SK-N-SH (cell line): ENCODE data around the gene MMS19. TPM values are rescaled to one million over a fixed set of nuclear protein-coding genes. Genes with fewer than 3 reads are reported as not detected.

ENCODE experiments used
- CTCF ChIA-PET: fragments of 300-600, 350-600 bp; formaldehyde crosslinking; extraction: SDS; loops from one replicate; lab custom pipeline; 2021; lab: Yijun Ruan, JAX
- POLR2A ChIA-PET: fragments of 350-600 bp; sonication (Branson Sonifier 250); formaldehyde crosslinking; extraction: SDS; loops from one replicate; lab custom pipeline; 2020; ENCODE audit warnings: antibody characterized with exemption, inconsistent platforms; lab: Yijun Ruan, JAX
- DNase-seq: peaks from one replicate; pipeline ENCODE4 v3.0.0; 2012
- H2AFZ ChIP-seq: fragments of 200-600 bp; sonication (generic); 2 replicates; pipeline ENCODE4 v1.8.1; 2016; ENCODE audit warnings: antibody characterized with exemption, mild to moderate bottlenecking, low read depth
- H3F3A ChIP-seq: fragments of 200-600 bp; sonication (generic); replicated peaks from 2 replicates; pipeline ENCODE3; 2016; ENCODE audit warnings: antibody characterized with exemption, mild to moderate bottlenecking; ENCODE audit not compliant: insufficient read depth
- H3K27ac ChIP-seq, 2 experiments: fragments of 200-500 bp in 1 of 2; fragments of 200-600 bp in 1 of 2; sonication (Bioruptor generic) in 1 of 2; sonication (generic), shearing (Covaris generic) in 1 of 2; 2 replicates each; pipeline versions ENCODE4 v1.5.1 to v1.6.1; 2014 to 2016; ENCODE audit warnings: low read depth in 2 of 2, inconsistent platforms in 1 of 2, low read length in 1 of 2, mild to moderate bottlenecking in 1 of 2, mixed read lengths in 1 of 2
- H3K27me3 ChIP-seq: fragments of 200-600 bp; sonication (generic), shearing (Covaris generic); 2 replicates; pipeline ENCODE4 v1.6.1; 2016; ENCODE audit warnings: mixed run types; ENCODE audit not compliant: insufficient read depth
- H3K36me3 ChIP-seq, 2 experiments: fragments of 200-500 bp in 1 of 2; fragments of 200-600 bp in 1 of 2; sonication (Bioruptor generic) in 1 of 2; sonication (generic) in 1 of 2; replicated peaks in 1 of 2; 2 replicates each; pipeline versions ENCODE3 to v1.5.1; 2014 to 2016; ENCODE audit warnings: low read length in 1 of 2, mild to moderate bottlenecking in 1 of 2; ENCODE audit not compliant: insufficient read depth in 2 of 2, control insufficient read depth in 1 of 2
- H3K4me1 ChIP-seq, 2 experiments: fragments of 200-500 bp in 1 of 2; fragments of 200-600 bp in 1 of 2; sonication (Bioruptor generic) in 1 of 2; sonication (generic), shearing (Covaris generic) in 1 of 2; 2 replicates each; pipeline versions ENCODE4 v1.5.1 to v1.6.1; 2014 to 2016; ENCODE audit warnings: low read depth in 1 of 2, low read length in 1 of 2, mixed run types in 1 of 2; ENCODE audit not compliant: insufficient read depth in 2 of 2, control insufficient read depth in 1 of 2
- H3K4me2 ChIP-seq: fragments of 200-600 bp; sonication (generic), shearing (Covaris generic); 2 replicates; pipeline ENCODE4 v1.6.1; 2017; ENCODE audit warnings: mixed run types
- H3K4me3 ChIP-seq, 2 experiments: fragments of 200-500 bp in 1 of 2; fragments of 200-600 bp in 1 of 2; sonication (Bioruptor generic) in 1 of 2; sonication (generic), shearing (Covaris generic) in 1 of 2; 2 replicates each; pipeline versions ENCODE4 v1.5.1 to v1.8.1; 2014 to 2016; ENCODE audit warnings: low read depth in 2 of 2, inconsistent platforms in 1 of 2, low read length in 1 of 2, mild to moderate bottlenecking in 1 of 2, mixed read lengths in 1 of 2, moderate library complexity in 1 of 2
- H3K79me2 ChIP-seq: fragments of 200-600 bp; sonication (generic); 2 replicates; pipeline ENCODE4 v1.8.1; 2017; ENCODE audit warnings: mild to moderate bottlenecking; ENCODE audit not compliant: insufficient read depth
- H3K9ac ChIP-seq: fragments of 200-600 bp; sonication (generic); 2 replicates; pipeline ENCODE4 v1.6.1; 2017; ENCODE audit warnings: mixed run types
- H3K9me2 ChIP-seq: fragments of 200-600 bp; sonication (generic); 2 replicates; pipeline ENCODE4 v1.6.1; 2017; ENCODE audit warnings: mixed run types
- H3K9me3 ChIP-seq: fragments of 200-600 bp; sonication (generic); 2 replicates; pipeline ENCODE4 v1.6.1; 2017; ENCODE audit warnings: mixed run types, mild to moderate bottlenecking, moderate library complexity
- H4K20me1 ChIP-seq: fragments of 200-600 bp; sonication (generic); 2 replicates; pipeline ENCODE4 v1.6.1; 2017; ENCODE audit warnings: mild to moderate bottlenecking, mixed run types; ENCODE audit not compliant: insufficient read depth
- ELF1 ChIP-seq: IDR thresholded peaks from 2 replicates; pipeline ENCODE4 v1.4.0; 2012
- EP300 ChIP-seq, 2 experiments: IDR thresholded peaks; 2 replicates each; pipeline versions ENCODE4 v1.4.0 to v1.6.1; 2012; ENCODE audit warnings: borderline replicate concordance in 1 of 2, low read depth in 1 of 2, low read length in 1 of 2
- FOSL2 ChIP-seq: IDR thresholded peaks from 2 replicates; pipeline ENCODE4 v1.4.0; 2012; ENCODE audit warnings: low read depth, mild to moderate bottlenecking, moderate library complexity, borderline replicate concordance
- FOXM1 ChIP-seq: IDR thresholded peaks from 2 replicates; pipeline ENCODE4 v1.4.0; 2012; ENCODE audit warnings: low read depth, mild to moderate bottlenecking
- GATA2 ChIP-seq: sonication (generic); formaldehyde crosslinking; IDR thresholded peaks from 2 replicates; pipeline ENCODE4 v1.5.0; 2020; ENCODE audit warnings: mild to moderate bottlenecking, missing genetic modification reagents
- JUND ChIP-seq: IDR thresholded peaks from 2 replicates; pipeline ENCODE4 v1.4.0; 2012
- MEF2A ChIP-seq: IDR thresholded peaks from 2 replicates; pipeline ENCODE4 v1.4.0; 2012; ENCODE audit warnings: low read depth, borderline replicate concordance
- MXI1 ChIP-seq: IDR thresholded peaks from 2 replicates; pipeline ENCODE4 v1.6.1; 2012; ENCODE audit warnings: mild to moderate bottlenecking, low read depth, low read length, improper control_type of control experiment
- NFIC ChIP-seq: IDR thresholded peaks from 2 replicates; pipeline ENCODE4 v1.4.0; 2012; ENCODE audit warnings: borderline replicate concordance
- NRF1 ChIP-seq: IDR thresholded peaks from 2 replicates; pipeline ENCODE4 v1.6.1; 2012; ENCODE audit warnings: low read depth, mild to moderate bottlenecking, low read length
- POLR2AphosphoS5 ChIP-seq: IDR thresholded peaks from 2 replicates; pipeline ENCODE4 v1.6.1; 2012; ENCODE audit warnings: low read depth, low read length
- RCOR1 ChIP-seq: fragments of 150-350 bp; IDR thresholded peaks from 2 replicates; pipeline ENCODE4 v1.6.1; 2017; ENCODE audit warnings: antibody characterized with exemption, low read length
- RFX5 ChIP-seq: IDR thresholded peaks from 2 replicates; pipeline ENCODE4 v1.6.1; 2012; ENCODE audit warnings: mild to moderate bottlenecking, improper control_type of control experiment, low read length
- RXRA ChIP-seq: IDR thresholded peaks from 2 replicates; pipeline ENCODE4 v1.4.0; 2012; ENCODE audit warnings: low read depth, mild to moderate bottlenecking, borderline replicate concordance
- SIN3A ChIP-seq: IDR thresholded peaks from 2 replicates; pipeline ENCODE4 v1.6.1; 2012; ENCODE audit warnings: low read depth, mild to moderate bottlenecking, low read length, moderate library complexity, borderline replicate concordance
- TAF1 ChIP-seq: IDR thresholded peaks from 2 replicates; pipeline ENCODE4 v1.6.1; 2012; ENCODE audit warnings: low read depth, mild to moderate bottlenecking, low read length, moderate library complexity, borderline replicate concordance
- TCF12 ChIP-seq: IDR thresholded peaks from 2 replicates; pipeline ENCODE4 v1.4.0; 2012
- YY1 ChIP-seq: IDR thresholded peaks from 2 replicates; pipeline ENCODE4 v1.4.0; 2012; ENCODE audit warnings: low read depth, mild to moderate bottlenecking
- WGBS: methylation state at CpG from one replicate; pipeline ENCODE4 v1.1.6; 2017; ENCODE audit warnings: low lambda C conversion rate; 5-methylcytosine and 5-hydroxymethylcytosine counted together
- polyA plus RNA-seq, 3 experiments: library from polyadenylated mRNA; depleted of rRNA; stranded (reverse); fragments of >200 nt; gene quantifications; 2 replicates each; pipeline ENCODE4 v1.2.3, GENCODE V29; 2012
- TF ChIP-seq, protein P1 (sequence below): IDR thresholded peaks from 2 replicates; pipeline ENCODE4; 2012
- TF ChIP-seq, protein P2 (sequence below): IDR thresholded peaks from 2 replicates; pipeline ENCODE4 v1.4.0; 2012; ENCODE audit warnings: low read depth
- TF ChIP-seq, protein P3 (sequence below): fragments of 150-350 bp; IDR thresholded peaks from 2 replicates; pipeline ENCODE4 v1.6.1; 2016; ENCODE audit warnings: mild to moderate bottlenecking, low read depth, low read length

Gene MMS19
- polyA plus RNA-seq, 1 of the 3 experiments (the other 2 are of a cell fraction) = 56.9 TPM

DNA sequence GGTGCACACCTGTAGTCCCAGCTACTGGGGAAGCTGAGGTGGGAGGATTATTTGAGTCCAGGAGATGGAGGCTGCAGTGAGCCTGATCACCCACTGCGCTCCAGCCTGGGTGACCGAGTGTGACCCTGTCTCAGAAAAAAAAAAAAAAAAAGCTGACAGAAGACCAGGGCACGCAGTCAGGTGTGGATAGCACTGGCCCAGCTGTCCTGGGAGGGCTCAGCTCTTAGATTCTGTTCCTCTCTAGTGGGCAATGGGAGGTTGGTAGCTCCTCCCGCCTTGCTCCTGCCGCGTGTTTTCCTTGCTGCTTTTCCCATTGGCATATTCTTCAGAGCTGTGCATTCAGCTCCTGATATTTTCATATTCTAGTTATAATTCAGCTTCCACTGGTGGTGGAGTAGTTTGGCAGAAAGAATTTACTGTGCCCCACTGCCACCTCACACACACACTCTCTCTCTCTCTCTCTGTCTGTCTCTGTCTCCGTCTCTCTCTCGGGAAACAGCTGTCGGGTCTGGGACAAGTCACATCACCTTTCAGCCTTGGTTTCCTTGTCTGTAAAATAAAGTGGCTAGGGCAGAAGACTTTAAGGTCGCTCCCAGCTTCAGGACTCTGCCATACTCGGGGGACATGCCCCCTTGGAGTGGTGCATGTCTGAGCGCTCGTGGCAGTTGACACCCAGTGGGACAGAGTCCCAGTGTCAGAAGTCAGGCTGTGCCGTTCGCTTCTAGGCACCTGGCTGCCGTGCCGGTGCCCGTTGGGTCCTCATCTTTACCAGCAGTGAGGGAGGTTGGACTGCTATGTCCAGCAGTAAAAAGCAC, 48.4 kb upstream of the MMS19 start:
- Histone ChIP-seq H3K27ac (no peak overlapping the region), H3K9ac (no peak overlapping the region), H2AFZ (no peak overlapping the region), H3K4me2 (no peak overlapping the region), H3F3A (peaks cover 22% of the 10 kb centered on the region), H3K4me1 (peaks cover 31 to 37% of the 10 kb centered on the region in 2 experiments; a peak in 3 of 4 replicates), H3K9me2 (no peaks in the 10 kb centered on the region), H3K36me3 (no peaks in the 10 kb centered on the region), H3K27me3 (no peaks in the 10 kb centered on the region), H3K9me3 (no peaks in the 10 kb centered on the region), H3K79me2 (peaks cover 48% of the 10 kb centered on the region), H3K4me3 (no peak overlapping the region), H4K20me1 (no peaks in the 10 kb centered on the region)
- ChIA-PET POLR2A (interaction anchor here (0.6 kb wide), 1 partner anchor 29 kb away, joined by 4 read pairs; no protein-coding TSS in a partner anchor), CTCF (interaction anchor here (0.7 to 8.4 kb wide), 6 partner anchors 8 to 86 kb away, joined by 3 to 53 read pairs (median 4); no protein-coding TSS in a partner anchor)
- no peak for DNase-seq
- TF ChIP-seq YY1 (no peak), GATA2 (CRISPR knock-in tag) (no peak), RCOR1 (no peak)
- 95% methylated on average over 18 of the region's 18 CpGs for WGBS

DNA sequence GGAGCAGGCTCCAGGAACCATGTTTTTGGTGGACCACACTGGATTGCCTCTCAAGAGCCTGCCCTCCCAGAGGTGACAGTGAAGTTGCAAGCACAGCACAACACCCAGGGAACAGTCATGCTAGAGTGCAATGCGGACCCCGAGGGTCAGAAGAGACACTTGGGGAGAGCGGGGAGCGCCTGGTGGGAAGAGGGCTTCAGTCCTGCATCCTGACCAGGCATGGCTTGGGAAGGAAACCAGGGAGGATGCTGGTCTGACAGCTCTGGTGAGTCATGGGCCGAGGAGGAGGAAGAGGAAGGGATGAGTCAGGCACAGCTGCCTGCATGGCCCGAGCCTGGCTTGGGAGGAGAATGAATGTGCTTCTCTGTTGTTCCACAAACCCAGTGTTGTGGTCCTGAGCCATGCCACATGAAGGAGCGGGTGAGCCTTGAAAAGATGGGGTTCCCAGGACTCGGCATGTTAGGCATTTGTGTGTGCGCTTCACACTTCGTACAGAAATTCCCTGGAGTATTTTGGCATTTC, 44.9 kb upstream of the MMS19 start:
- POLR2A ChIA-PET = no interaction called here
- peak overlapping the region; percentile 77 to 100 for H3K27ac ChIP-seq
- H3K36me3 ChIP-seq = no peaks in the 10 kb centered on the region
- H3K4me1 ChIP-seq = peaks cover 19 to 56% of the 10 kb centered on the region in 2 experiments; a peak in 3 of 4 replicates
- H3K4me2 ChIP-seq = peak overlapping the region; percentile 77
- no peaks in the 10 kb centered on the region for H3K9me2 ChIP-seq
- DNase-seq = no peak
- H3F3A ChIP-seq = peaks cover 31% of the 10 kb centered on the region
- no peaks in the 10 kb centered on the region for H4K20me1 ChIP-seq
- peak overlapping the region; percentile 77 for H3K9ac ChIP-seq
- WGBS = 7% methylated on average over 10 of the region's 10 CpGs
- no peaks in the 10 kb centered on the region for H3K9me3 ChIP-seq
- no peak overlapping the region for H2AFZ ChIP-seq
- no peak overlapping the region for H3K4me3 ChIP-seq
- H3K79me2 ChIP-seq = peaks cover 55% of the 10 kb centered on the region
- no peak for TF ChIP-seq RFX5
- no peak for TF ChIP-seq RCOR1
- TF ChIP-seq, protein P1, sequence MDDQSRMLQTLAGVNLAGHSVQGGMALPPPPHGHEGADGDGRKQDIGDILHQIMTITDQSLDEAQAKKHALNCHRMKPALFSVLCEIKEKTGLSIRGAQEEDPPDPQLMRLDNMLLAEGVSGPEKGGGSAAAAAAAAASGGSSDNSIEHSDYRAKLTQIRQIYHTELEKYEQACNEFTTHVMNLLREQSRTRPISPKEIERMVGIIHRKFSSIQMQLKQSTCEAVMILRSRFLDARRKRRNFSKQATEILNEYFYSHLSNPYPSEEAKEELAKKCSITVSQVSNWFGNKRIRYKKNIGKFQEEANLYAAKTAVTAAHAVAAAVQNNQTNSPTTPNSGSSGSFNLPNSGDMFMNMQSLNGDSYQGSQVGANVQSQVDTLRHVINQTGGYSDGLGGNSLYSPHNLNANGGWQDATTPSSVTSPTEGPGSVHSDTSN = peak; percentile 89
- peak; percentile 95 for TF ChIP-seq TCF12
- TF ChIP-seq, protein P2, sequence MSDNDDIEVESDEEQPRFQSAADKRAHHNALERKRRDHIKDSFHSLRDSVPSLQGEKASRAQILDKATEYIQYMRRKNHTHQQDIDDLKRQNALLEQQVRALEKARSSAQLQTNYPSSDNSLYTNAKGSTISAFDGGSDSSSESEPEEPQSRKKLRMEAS = peak; percentile 93
- peak; percentile 67; the same call in 1 of the 2 replicates for TF ChIP-seq RXRA
- peak; percentile 98 for TF ChIP-seq JUND
- peak in 1 of 2 experiments; percentile 90; a peak in 1 of 4 replicates for TF ChIP-seq EP300 (IDR thresholded peaks at IDR 0.05; ENCODE audit: borderline replicate concordance in 1 of 2, low read depth in 1 of 2, low read length in 1 of 2)
- no peak for TF ChIP-seq MEF2A
- TF ChIP-seq NRF1 = no peak
- no peak; the same call in 1 of the 2 replicates for TF ChIP-seq ELF1
- TF ChIP-seq YY1 = no peak
- peak; percentile 56; the same call in 1 of the 2 replicates for TF ChIP-seq MXI1
- TF ChIP-seq FOXM1 = 0 out of 2 replicates have a peak, but pooled peaks have one; percentile 71
- 0 out of 2 replicates have a peak, but pooled peaks have one; percentile 20 for TF ChIP-seq TAF1
- TF ChIP-seq NFIC = peak; percentile 67
- TF ChIP-seq FOSL2 = peak; percentile 100
- TF ChIP-seq, protein P3, sequence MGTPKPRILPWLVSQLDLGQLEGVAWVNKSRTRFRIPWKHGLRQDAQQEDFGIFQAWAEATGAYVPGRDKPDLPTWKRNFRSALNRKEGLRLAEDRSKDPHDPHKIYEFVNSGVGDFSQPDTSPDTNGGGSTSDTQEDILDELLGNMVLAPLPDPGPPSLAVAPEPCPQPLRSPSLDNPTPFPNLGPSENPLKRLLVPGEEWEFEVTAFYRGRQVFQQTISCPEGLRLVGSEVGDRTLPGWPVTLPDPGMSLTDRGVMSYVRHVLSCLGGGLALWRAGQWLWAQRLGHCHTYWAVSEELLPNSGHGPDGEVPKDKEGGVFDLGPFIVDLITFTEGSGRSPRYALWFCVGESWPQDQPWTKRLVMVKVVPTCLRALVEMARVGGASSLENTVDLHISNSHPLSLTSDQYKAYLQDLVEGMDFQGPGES = no peak
- peak; percentile 79 for TF ChIP-seq POLR2AphosphoS5
- peak; percentile 97 for TF ChIP-seq SIN3A
- CTCF ChIA-PET = interaction anchor here (8.6 kb wide), 1 partner anchor 9 kb away, joined by 61 read pairs; no protein-coding TSS in a partner anchor
- no peaks in the 10 kb centered on the region for H3K27me3 ChIP-seq
